ENCODE data around the gene NT5C3A. TPM values are rescaled to one million over a fixed set of nuclear protein-coding genes. Genes with fewer than 3 reads are reported as not detected.

NT5C3A gene
- total RNA-seq, 4 donors from 2014 or later, result 30.6 to 44.6 (median 38.9) TPM

- TF ChIP-seq POLR2A (IDR thresholded peaks at IDR 0.05) (no peak), CTCF (IDR thresholded peaks at IDR 0.05) (no peak)
- DNase-seq (ENCODE audit: low spot score in 2 of 2), result no peak
- WGBS, 2 donors, result 32 to 40% methylated on average over 1 of the region's 1 CpG
- intact Hi-C loops (cut with DNase I; ENCODE audit: low total_unique reads), result loop anchor here (10.0 kb wide), 1 partner anchor 109 kb away; no protein-coding TSS in a partner anchor
- no peak overlapping the region for H3K4me3 ChIP-seq (ENCODE audit: low read depth, poor library complexity, severe bottlenecking)
Observed at GRCh38 chr7:33053721-33054120, 8.9 kb downstream of the NT5C3A start.

- H3K4me3 ChIP-seq (ENCODE audit: low read depth, poor library complexity, severe bottlenecking), result no peak overlapping the region
- intact Hi-C loops (cut with DNase I; ENCODE audit: low total_unique reads), result loop anchor here (10.0 kb wide), 1 partner anchor 106 kb away; no protein-coding TSS in a partner anchor
- TF ChIP-seq CTCF (IDR thresholded peaks at IDR 0.05), result no peak
- no peak for TF ChIP-seq POLR2A (IDR thresholded peaks at IDR 0.05)
- DNase-seq (ENCODE audit: low spot score in 2 of 2), result no peak
- WGBS, 2 donors, result 0 to 14% methylated on average over 1 of the region's 1 CpG
Observed at GRCh38 chr7:33050535-33051318, 11.8 kb downstream of the NT5C3A start.

GRCh38 chr7:33048704-33049103 is 13.9 kb downstream of the NT5C3A start:
- DNase-seq (ENCODE audit: low spot score in 2 of 2), result no peak
- intact Hi-C loops (cut with DNase I; ENCODE audit: low total_unique reads), result no loop called here
- no peak for TF ChIP-seq POLR2A (IDR thresholded peaks at IDR 0.05)
- TF ChIP-seq CTCF (IDR thresholded peaks at IDR 0.05), result no peak
- no peak overlapping the region for H3K4me3 ChIP-seq (ENCODE audit: low read depth, poor library complexity, severe bottlenecking)
- WGBS, 2 donors, result 94 to 97% methylated on average over 1 of the region's 1 CpG

DNA sequence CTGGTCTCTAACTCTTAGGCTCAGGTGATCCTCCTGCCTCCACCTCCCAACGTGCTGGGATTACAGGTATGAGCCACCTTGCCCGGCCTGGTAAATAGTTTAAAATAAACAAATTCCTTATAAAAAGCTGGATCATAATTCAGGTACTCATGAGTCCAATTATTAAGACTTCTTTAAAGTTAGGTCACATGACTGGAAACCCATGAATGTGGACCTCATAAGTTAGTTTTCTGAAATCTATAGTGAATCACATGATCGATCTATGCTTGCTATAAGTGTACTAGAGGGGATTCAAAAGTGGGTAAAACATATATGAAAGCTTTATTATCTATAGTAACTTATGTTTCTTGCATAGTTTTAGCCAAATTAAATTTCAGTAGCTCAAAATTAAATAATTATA is 14.3 kb downstream of the NT5C3A start:
- intact Hi-C loops (cut with DNase I; ENCODE audit: low total_unique reads), result no loop called here
- DNase-seq (ENCODE audit: low spot score in 2 of 2), result no peak
- TF ChIP-seq POLR2A (IDR thresholded peaks at IDR 0.05), result no peak
- no peak for TF ChIP-seq CTCF (IDR thresholded peaks at IDR 0.05)
- WGBS, 2 donors, result 95% methylated on average over 3 of the region's 3 CpGs
- H3K4me3 ChIP-seq (ENCODE audit: low read depth, poor library complexity, severe bottlenecking), result no peak overlapping the region

DNA sequence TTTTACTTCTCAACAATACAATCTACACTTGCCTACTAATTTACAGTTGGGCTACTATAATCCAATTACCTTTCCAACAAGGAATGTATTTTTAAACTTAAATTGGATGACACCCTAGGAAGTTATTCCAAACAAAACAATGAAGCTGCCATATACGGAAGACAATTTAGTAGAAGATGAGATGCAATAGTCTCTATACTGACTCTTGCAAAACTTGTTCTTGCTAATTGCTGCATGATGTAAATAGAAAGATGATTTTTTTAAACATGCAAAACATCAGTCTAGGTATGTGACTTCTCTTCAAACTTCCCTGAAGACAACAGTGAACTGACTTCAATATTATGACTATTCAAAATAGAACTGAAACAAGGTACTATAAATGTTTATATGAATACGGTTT is 17.6 kb downstream of the NT5C3A start:
- intact Hi-C loops (cut with DNase I; ENCODE audit: low total_unique reads), result no loop called here
- DNase-seq (ENCODE audit: low spot score in 2 of 2), result no peak
- no peak overlapping the region for H3K4me3 ChIP-seq (ENCODE audit: low read depth, poor library complexity, severe bottlenecking)
- TF ChIP-seq POLR2A (IDR thresholded peaks at IDR 0.05) (no peak), CTCF (IDR thresholded peaks at IDR 0.05) (no peak)
- WGBS, 2 donors, result 13 to 53% methylated on average over 2 of the region's 2 CpGs

GRCh38 chr7:33044401-33044718 is 18.2 kb downstream of the NT5C3A start:
- intact Hi-C loops (cut with DNase I; ENCODE audit: low total_unique reads), result no loop called here
- no peak overlapping the region for H3K4me3 ChIP-seq (ENCODE audit: low read depth, poor library complexity, severe bottlenecking)
- DNase-seq (ENCODE audit: low spot score in 2 of 2), result no peak
- TF ChIP-seq CTCF (IDR thresholded peaks at IDR 0.05), result no peak
- WGBS, 2 donors, result 48 to 52% methylated on average over 3 of the region's 3 CpGs
